ENCODE data around the gene TMEM11.

The TMEM11 gene

DNA sequence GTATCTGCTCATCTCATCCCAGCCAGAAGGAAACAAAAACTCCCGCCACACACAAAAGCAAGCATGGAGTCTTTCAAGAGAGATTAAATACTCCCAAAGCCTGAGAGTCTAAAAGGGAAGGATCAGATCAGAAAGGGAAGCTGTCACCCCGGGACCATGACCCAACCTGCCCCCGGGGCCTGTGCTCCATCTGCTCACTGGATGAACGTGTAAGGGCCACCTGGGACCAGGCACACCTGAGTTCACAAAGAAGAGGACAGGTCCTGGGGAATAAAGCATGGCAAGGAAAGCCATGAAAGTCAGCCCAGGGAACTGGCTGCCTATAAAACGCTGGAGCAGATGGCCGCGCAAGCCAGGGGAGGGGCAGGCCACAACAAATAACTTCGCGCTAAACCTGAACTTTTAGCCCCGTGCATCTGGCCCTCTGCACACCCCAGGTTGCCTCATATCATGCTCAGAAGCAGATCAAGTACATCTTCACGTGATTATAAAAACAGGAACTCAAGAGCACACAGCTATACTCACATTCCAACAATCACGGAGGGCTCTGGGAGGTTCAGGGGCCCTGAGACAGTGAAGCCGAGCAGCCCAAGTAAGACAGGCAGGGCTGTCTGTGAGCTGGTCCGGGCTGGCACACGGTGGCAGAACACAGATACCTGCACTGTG is 3.4 kb downstream of the TMEM11 start:
- TF ChIP-seq EZH2phosphoT487 (IDR thresholded peaks at IDR 0.05; ENCODE audit: borderline replicate concordance, low read length) = no peak
- TF ChIP-seq, protein P1, sequence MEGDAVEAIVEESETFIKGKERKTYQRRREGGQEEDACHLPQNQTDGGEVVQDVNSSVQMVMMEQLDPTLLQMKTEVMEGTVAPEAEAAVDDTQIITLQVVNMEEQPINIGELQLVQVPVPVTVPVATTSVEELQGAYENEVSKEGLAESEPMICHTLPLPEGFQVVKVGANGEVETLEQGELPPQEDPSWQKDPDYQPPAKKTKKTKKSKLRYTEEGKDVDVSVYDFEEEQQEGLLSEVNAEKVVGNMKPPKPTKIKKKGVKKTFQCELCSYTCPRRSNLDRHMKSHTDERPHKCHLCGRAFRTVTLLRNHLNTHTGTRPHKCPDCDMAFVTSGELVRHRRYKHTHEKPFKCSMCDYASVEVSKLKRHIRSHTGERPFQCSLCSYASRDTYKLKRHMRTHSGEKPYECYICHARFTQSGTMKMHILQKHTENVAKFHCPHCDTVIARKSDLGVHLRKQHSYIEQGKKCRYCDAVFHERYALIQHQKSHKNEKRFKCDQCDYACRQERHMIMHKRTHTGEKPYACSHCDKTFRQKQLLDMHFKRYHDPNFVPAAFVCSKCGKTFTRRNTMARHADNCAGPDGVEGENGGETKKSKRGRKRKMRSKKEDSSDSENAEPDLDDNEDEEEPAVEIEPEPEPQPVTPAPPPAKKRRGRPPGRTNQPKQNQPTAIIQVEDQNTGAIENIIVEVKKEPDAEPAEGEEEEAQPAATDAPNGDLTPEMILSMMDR (IDR thresholded peaks at IDR 0.05; ENCODE audit: low read depth, low read length, poor library complexity, severe bottlenecking) = no peak
- Histone ChIP-seq H3K9me2 (replicated peaks; ENCODE audit: control insufficient read depth, low read length) (no peaks in the 10 kb centered on the region), H3K27me3 (ENCODE audit: control insufficient read depth, low read length) (no peaks in the 10 kb centered on the region), H3K79me2 (ENCODE audit: control insufficient read depth, low read length) (peaks cover 96% of the 10 kb centered on the region), H3K4me1 (ENCODE audit: control insufficient read depth, low read length) (peaks cover 24% of the 10 kb centered on the region), H3K9me3 (ENCODE audit: control insufficient read depth, insufficient read depth, low read length) (no peaks in the 10 kb centered on the region), H3F3A (ENCODE audit: control insufficient read depth, insufficient read depth) (no peaks in the 10 kb centered on the region), H3K27ac (ENCODE audit: low read depth, low read length) (no peak overlapping the region), H3K4me2 (ENCODE audit: low read length) (no peak overlapping the region), H3K4me3 (ENCODE audit: low read length) (no peak overlapping the region), H4K20me1 (ENCODE audit: control insufficient read depth, insufficient read depth, low read depth, low read length) (peaks cover 30% of the 10 kb centered on the region), H3K36me3 (ENCODE audit: control insufficient read depth, low read length) (peaks cover 55% of the 10 kb centered on the region)

DNA sequence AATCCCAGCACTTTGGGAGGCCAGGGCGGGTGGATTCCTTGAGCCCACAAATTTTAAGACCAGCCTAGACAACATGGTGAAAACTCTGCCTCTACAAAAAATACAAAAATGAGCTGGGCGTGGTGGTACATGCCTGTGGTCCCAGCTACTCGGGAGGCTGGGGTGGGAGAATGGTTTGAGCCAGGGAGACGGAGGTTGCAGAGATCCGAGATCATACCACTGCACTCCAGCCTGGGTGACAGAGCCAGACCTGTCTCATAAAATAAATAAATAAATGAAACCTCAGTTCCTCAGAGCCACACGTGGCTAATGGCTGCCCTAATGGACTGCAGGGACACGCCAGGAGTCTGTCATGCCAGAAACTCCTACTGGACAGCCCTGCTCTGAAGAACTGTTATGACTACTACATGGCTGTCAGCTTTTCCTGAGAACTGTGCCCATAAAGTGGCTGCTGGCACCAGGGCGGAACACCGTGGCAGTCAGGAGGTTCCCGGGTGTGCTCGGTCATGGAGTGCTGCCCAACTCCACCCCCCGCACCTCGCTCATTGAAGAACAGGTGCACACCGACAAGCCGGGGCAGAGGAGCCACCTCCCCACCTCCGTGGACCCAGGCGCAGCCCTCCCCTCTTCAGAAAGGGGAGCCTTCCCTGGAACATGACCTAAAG is 4.3 kb downstream of the TMEM11 start:
- Histone ChIP-seq H3K27ac (ENCODE audit: low read depth, low read length) (no peak overlapping the region), H3K36me3 (ENCODE audit: control insufficient read depth, low read length) (peaks cover 55% of the 10 kb centered on the region), H3K79me2 (ENCODE audit: control insufficient read depth, low read length) (peaks cover 96% of the 10 kb centered on the region), H4K20me1 (ENCODE audit: control insufficient read depth, insufficient read depth, low read depth, low read length) (peaks cover 37% of the 10 kb centered on the region), H3K27me3 (ENCODE audit: control insufficient read depth, low read length) (no peaks in the 10 kb centered on the region), H3K9me3 (ENCODE audit: control insufficient read depth, insufficient read depth, low read length) (no peaks in the 10 kb centered on the region), H3K9me2 (replicated peaks; ENCODE audit: control insufficient read depth, low read length) (no peaks in the 10 kb centered on the region), H3F3A (ENCODE audit: control insufficient read depth, insufficient read depth) (no peaks in the 10 kb centered on the region), H3K4me2 (ENCODE audit: low read length) (no peak overlapping the region), H3K4me1 (ENCODE audit: control insufficient read depth, low read length) (peaks cover 16% of the 10 kb centered on the region), H3K4me3 (ENCODE audit: low read length) (no peak overlapping the region)
- TF ChIP-seq, protein P1 (IDR thresholded peaks at IDR 0.05; ENCODE audit: low read depth, low read length, poor library complexity, severe bottlenecking) = no peak
- TF ChIP-seq EZH2phosphoT487 (IDR thresholded peaks at IDR 0.05; ENCODE audit: borderline replicate concordance, low read length) = no peak

DNA sequence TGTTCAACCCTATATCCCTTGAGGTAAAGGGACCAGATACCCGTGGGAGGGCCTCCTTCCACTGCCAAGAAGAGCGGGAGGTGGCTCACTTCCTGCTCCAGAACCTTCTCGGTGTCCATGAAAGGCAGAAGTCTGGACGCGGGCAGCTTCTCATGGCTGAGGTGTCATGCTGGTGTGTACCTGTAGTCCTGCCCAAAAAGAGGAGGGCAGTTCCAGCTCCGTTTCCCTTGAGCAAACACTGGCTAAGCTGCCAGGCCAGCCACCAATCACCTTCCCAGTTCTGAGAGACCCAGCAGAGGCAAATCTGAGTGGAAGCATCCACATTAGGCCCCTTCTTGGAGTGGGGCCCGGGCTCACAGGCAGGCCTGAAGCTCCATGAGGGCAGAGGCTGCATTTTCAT is 5.6 kb downstream of the TMEM11 start:
- Histone ChIP-seq H3K79me2 (ENCODE audit: control insufficient read depth, low read length) (peaks cover 99% of the 10 kb centered on the region), H3K27me3 (ENCODE audit: control insufficient read depth, low read length) (no peaks in the 10 kb centered on the region), H3K4me3 (ENCODE audit: low read length) (no peak overlapping the region), H3K9me2 (replicated peaks; ENCODE audit: control insufficient read depth, low read length) (no peaks in the 10 kb centered on the region), H3K9me3 (ENCODE audit: control insufficient read depth, insufficient read depth, low read length) (no peaks in the 10 kb centered on the region), H3F3A (ENCODE audit: control insufficient read depth, insufficient read depth) (no peaks in the 10 kb centered on the region), H4K20me1 (ENCODE audit: control insufficient read depth, insufficient read depth, low read depth, low read length) (peaks cover 38% of the 10 kb centered on the region), H3K27ac (ENCODE audit: low read depth, low read length) (no peak overlapping the region), H3K36me3 (ENCODE audit: control insufficient read depth, low read length) (peaks cover 51% of the 10 kb centered on the region), H3K4me1 (ENCODE audit: control insufficient read depth, low read length) (peaks cover 16% of the 10 kb centered on the region), H3K4me2 (ENCODE audit: low read length) (no peak overlapping the region)
- TF ChIP-seq EZH2phosphoT487 (IDR thresholded peaks at IDR 0.05; ENCODE audit: borderline replicate concordance, low read length) = no peak
- TF ChIP-seq, protein P1 (IDR thresholded peaks at IDR 0.05; ENCODE audit: low read depth, low read length, poor library complexity, severe bottlenecking) = no peak
